Lower leg skin (tissue), 3 donors: ENCODE results near the gene SERINC2.

Experiments
- CTCF ChIP-seq, 3 donors: fragments of 450-650 bp; IDR thresholded peaks; one replicate each; pipeline ENCODE4 v1.5.1; 2016; ENCODE audit warnings: antibody characterized with exemption in 3 of 3, mild to moderate bottlenecking in 3 of 3, moderate library complexity in 2 of 3
- POLR2A ChIP-seq, 2 donors: fragments of 450-650 bp; IDR thresholded peaks; one replicate each; pipeline ENCODE4 v1.6.1; 2016 to 2017; ENCODE audit warnings: antibody characterized with exemption in 2 of 2, mild to moderate bottlenecking in 1 of 2, moderate library complexity in 1 of 2

GRCh38 chr1:31412205-31412604 lies 808 bp upstream of the SERINC2 start:
- TF ChIP-seq POLR2A (IDR thresholded peaks at IDR 0.05) = no peak
- no peak for TF ChIP-seq CTCF (IDR thresholded peaks at IDR 0.05)
